NCI-H345 treated with DMSO at 0.1 percent for 48 hours (cell line): ENCODE results near the gene SETD7.
"Not testable (repeated sequence)": the region's sequence is repeated elsewhere in the genome, so short reads cannot be mapped to it uniquely, and the experiment has no call there.

ENCODE experiments used
- DNase-seq: peaks from one replicate; lab custom pipeline; 2025; ENCODE audit not compliant: unreplicated experiment; lab: John Stamatoyannopoulos, UW

The SETD7 gene

DNA sequence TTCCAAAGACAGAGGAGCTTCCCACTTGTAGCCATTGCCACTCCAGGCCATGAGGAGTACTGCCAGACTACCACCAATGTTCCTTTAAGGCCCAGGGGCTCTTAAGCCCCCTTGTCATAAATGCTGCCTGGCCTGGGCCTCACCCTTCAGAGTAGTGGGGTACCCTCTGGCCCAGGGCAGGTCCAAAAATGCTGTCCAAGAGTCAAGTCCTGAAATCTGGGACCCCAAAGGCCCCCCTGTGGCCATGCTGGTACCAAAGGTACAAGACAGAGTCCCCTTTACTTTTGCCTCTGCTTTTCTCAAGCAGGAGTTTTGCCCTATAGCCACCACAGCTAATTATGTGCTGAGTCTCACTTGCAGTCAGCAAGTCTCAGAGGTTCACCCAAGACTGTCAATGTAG is 85.7 kb downstream of the SETD7 start:
- no peak for DNase-seq

DNA sequence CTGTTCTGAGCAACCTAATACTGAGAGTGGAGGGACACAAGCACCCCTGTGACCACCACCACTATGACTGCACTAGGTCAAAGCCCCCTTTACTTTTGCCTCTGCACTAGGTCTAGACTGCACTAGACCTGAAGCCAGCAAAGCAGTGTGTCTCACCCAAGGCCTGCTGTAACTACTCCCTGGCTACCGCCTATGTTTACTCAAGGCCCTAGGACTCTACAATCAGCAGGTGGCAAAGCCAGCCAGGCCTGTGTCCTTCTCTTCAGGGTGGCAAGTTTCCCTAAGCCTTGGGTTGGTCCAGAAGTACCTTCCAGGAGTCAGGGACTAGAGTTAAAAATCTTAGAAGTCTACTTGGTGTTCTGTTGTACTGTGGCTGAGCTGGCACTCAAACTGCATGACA is 86.2 kb downstream of the SETD7 start:
- DNase-seq: no peak

GRCh38 chr4:139469216-139469615 is 86.8 kb downstream of the SETD7 start:
- no peak for DNase-seq

GRCh38 chr4:139468756-139469155 is 87.3 kb downstream of the SETD7 start:
- not testable (repeated sequence) for DNase-seq

- no peak for DNase-seq
Observed at GRCh38 chr4:139465922-139466321, 90.1 kb downstream of the SETD7 start.

DNA sequence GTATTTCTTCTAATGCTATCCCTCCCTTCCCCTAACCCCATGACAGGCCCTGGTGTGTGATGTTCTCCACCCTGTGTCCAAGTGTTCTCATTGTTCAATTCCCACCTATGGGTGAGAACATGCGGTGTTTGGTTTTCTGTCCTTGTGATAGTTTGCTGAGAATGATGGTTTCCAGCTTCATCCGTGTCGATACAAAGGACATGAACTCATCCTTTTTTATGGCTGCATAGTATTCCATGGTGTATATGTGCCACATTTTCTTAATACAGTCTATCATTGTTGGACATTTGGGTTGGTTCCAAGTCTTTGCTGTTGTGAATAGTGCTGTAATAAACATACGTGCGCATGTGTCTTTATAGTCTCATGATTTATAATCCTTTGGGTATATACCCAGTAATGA is 91.5 kb downstream of the SETD7 start:
- DNase-seq: not testable (repeated sequence)

GRCh38 chr4:139461022-139461628 is 94.9 kb downstream of the SETD7 start:
- no peak for DNase-seq

DNA sequence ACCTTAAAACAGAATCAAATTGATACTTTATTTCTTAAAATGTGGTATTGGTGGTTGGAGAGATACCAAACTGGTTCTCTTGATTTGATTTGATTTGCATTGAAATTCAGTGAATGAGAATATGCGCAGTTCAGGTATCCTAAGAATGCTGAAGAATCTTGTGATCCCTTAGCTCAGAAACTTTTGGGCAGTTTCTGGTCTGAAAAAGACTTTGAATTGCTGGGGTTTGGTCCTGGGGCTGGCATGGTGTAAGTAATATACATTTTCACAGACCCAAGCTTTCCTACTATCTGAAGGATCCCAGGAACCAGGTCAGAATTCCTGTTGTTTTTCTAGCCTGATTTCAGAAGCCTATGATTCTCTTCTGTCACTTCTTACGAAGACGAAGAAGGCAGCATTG is 95.5 kb downstream of the SETD7 start:
- no peak for DNase-seq

DNA sequence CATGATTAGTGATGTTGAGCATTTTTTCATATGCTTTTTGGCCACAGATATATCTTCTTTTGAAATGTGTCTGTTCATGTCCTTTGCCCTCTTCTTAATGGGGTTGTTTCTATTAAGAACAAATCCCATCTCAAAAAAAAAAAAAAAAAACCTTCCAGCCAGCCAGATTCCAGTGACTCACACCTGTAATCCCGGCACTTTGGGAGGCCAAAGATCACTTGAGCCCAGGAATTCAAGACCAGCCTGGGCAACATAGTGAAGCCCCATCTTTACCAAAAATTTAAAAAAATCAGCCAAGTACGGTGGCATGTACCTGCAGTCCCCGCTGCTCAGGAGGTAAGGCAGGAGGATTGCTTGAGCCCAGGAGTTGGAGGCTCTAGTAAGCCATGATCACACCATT is 97.0 kb downstream of the SETD7 start:
- no peak for DNase-seq

DNA sequence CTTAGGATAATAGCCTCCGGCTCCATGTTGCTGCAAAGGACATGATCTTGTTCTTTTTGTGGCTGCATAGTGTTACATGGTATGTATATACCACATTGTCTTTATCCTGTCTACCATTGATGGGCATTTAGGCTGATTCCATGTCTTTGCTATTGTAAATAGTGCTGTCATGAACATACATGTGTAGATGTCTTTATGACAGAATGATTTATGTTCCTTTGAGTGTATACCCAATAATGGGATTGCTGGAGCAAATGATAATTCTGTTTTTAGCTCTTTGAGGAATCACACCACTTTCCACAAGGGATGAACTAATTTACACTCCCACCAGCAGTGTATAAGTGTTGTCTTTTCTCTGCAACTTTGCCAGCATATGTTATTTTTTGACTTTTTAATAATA is 97.5 kb downstream of the SETD7 start:
- DNase-seq: no peak

- no peak for DNase-seq
Observed at GRCh38 chr4:139457318-139457717, 98.7 kb downstream of the SETD7 start.

- DNase-seq: no peak
Observed at GRCh38 chr4:139455126-139455538, 100.9 kb downstream of the SETD7 start.

GRCh38 chr4:139454111-139455045 is 101.6 kb downstream of the SETD7 start, which contains the start of gene RAB33B:
TSS of gene RAB33B (plus strand) at chr4:139454121. CDS start at chr4:139454196, 75 bp downstream.
- DNase-seq: peak; percentile 62

- peak; percentile 64 for DNase-seq
Observed at GRCh38 chr4:139453371-139454110, 102.5 kb downstream of the SETD7 start.

GRCh38 chr4:139453041-139453370 is 103.0 kb downstream of the SETD7 start:
- DNase-seq: peak; percentile 14

DNA sequence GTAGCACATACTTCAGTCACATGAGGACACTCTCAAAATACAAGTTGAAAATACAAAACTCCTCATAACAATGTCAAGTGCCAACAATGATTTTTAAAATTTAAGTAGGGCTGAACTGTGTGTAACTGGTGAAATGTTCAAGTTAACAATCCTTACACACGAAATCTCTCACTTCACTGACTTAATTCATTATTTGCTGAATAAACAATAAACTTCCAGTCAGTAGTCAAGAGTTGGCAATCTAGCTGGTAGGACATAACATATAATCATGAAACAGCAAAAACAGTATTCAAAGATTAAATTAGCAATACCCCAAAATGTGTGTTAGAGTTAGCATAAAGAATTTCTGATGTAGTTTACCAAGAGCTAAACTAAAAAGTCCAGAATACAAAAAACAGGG is 104.0 kb downstream of the SETD7 start:
- no peak for DNase-seq

DNA sequence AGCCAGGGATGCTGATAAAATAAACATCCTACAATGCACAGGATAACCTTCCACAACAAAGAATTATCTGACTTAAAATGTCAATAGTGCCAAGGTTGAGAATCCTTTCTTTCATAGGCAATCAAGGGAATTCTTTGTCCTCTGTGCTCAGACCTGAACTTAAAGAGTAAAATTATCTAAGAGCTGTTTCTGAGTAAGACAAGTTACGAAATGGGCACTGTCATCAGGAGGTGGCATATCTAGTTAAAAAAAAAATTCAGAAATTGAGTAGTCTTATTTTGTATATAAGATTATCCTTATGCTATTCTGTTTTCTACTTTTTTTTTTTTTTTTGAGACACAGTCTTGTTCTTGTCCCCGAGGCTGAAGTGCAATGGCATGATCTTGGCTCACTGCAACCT is 105.4 kb downstream of the SETD7 start:
- no peak for DNase-seq

DNA sequence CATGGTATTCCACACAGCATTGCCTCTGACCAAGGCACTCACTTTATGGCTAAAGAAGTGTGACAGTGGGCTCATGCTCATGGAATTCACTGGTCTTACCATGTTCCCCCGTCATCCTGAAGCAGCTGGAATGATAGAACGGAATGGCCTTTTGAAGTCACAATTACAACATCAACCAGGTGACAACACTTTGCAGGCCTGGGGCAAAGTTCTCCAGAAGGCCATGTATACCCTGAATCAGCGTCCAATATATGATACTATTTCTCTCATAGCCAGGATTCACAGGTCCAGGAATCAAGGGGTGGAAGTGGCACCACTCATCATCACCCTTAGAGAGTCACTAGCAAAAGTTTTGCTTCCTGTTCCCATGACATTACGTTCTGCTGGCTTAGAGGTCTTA is 108.9 kb downstream of the SETD7 start:
- not testable (repeated sequence) for DNase-seq
